GM21619 (cell line): ENCODE data around the gene ELFN1.
"Not testable (repeated sequence)": the region's sequence is repeated elsewhere in the genome, so short reads cannot be mapped to it uniquely, and the experiment has no call there.

ENCODE experiments used
- ATAC-seq: cut with Tn5 transposase; IDR thresholded peaks from one replicate; pipeline ENCODE4 v1.9.1; 2021; ENCODE audit not compliant: unreplicated experiment

The ELFN1 gene

DNA sequence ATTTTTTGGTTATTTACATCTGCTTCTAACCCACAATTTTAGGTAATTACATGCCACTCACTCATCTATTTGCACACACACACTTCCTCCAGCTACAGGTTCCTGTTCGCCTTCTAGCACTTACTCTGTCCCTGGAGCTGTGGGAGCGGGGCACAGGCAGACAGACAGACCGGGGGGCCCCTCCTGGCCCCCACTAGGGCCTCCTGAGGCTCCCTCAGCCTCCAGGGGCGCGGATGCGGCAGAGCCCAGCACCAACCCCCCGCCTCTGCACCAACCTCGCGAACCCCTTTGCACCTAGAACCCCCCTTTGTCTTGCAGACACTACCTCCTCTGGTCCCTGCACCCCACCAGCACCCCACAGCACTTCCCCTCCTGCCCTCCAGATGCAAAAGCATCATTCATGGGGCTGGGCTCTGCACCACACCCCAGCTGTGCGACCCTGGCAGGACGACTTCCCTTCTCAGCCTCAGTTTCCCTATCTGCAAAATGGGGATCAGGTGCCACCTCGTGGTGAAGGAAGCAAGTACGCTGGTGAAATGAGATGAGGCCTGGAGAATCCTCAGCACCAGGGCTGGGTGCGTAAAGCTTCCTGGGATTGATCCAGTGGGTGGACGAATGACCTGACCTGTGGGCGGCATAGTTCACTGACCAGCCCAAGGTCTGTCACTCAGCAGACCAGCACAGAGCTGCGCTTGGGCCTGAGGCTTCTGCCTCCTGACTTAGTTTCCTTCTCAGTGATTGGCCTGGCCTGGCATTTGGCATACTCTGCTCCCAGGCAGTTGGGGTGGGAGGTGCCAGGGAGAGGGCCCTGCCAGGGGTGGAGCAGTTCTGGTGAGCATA, 37.9 kb downstream of the ELFN1 start:
- ATAC-seq: no peak

GRCh38 chr7:1708596-1709251, 38.6 kb downstream of the ELFN1 start:
- no peak for ATAC-seq

DNA sequence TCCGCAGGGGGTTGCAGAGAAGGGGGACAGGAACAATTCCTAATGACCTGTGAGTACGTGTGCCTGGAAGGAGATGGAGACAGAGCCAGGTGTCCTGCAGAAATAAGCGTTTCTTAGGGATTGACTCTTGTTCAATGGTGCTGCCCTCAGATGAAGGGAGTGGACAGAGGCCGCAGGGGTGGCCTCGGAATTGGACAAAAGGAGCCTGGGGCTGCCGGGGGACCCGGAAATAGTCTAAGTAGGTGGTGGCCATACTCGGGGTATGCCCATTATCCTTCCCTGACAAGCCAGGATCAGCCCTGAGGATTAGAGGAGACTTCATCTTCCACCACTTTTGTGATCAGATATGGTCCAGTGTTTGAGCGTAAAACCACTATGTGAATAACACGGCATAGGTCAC, 39.2 kb downstream of the ELFN1 start:
- ATAC-seq: no peak

GRCh38 chr7:1709900-1710299, 39.8 kb downstream of the ELFN1 start:
- ATAC-seq: no peak

- ATAC-seq: no peak
These were observed 40.9 kb downstream of the ELFN1 start for GRCh38 chr7:1710936-1711335.

- ATAC-seq: no peak
These were observed 42.9 kb downstream of the ELFN1 start for GRCh38 chr7:1712907-1713501.

DNA sequence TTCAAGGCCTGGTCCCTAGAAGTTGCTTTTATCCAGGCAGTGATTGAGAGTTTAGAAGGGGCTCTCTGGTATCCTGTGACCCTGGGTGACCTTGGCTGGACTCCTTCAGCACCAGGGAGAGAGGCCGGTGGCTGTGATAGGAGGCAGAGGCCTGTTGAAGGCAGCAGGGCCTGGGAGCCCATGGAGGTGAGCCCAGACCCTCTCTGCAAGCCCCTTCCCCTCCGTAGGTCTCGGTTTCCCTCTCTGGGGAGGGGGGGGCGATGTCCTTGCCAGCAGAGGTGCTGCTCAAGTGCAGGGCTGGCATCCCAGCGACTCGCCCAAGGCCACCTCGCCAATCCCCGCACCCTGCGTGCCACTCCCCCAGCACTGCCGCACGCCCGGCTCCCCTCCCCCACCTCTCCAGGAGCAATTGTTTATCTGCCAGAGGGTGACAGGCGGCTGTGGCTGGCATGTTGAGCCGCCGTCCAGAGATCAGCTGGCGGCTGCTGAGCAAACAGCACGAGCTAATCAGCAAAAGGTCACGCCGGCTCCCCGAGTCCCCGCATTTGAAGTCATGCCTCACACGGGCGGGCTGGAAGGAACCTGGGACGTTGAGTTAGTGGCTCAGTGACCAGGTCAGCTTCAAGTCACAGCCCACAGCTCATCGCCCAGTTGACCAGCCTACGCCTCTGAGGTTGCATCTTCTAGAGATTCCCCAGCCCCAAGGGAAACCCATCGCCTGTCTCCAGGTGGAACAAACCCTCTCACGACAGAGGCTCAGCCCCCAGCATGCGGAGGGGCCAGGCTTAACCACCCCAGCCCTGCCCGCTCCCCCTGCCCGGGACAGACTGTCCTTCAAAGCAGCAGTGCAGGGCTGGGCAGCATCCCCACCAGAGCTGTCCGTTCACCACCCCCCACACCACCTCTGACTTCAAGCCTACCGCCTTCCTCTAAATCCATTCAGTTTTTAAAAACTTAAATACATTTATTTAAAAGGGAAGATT, 43.7 kb downstream of the ELFN1 start:
- ATAC-seq: no peak

DNA sequence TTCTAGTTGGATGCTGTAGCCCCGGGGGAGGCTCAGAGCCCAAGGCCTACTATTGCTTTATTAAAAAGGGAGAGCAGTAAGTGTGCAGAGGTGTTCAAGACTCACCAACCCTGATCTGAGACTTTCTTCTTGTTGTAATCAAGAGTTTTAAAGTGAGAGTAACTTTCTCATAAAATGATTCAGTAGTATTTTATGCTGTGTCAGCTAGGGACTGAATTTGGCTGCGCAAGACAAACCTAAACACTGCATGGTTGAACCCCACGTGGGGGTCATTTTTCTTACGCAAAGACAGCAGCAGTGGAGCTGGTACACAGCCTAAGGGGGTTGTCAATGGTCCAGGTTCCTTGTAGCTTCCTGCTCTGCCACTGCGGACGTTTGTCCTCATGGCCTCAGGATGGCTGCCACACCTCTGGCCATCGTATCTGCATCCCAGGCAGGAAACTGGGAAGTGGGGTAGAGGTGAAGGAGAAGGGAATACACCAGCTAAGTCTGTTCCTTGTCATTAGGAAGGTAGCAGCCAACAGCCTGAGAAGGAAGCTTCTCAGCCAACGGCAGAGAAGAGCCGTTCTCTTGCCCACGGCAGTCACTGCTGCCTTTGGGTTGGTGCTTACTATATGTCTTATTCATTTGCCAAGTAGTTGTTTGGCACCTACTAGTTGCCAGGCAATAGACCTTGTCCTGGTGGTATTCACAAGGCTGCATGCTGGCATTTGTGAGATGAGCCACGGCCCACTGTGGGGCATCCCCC, 44.7 kb downstream of the ELFN1 start:
- no peak for ATAC-seq

- ATAC-seq: no peak
These were observed 45.2 kb downstream of the ELFN1 start for GRCh38 chr7:1715331-1715625.

DNA sequence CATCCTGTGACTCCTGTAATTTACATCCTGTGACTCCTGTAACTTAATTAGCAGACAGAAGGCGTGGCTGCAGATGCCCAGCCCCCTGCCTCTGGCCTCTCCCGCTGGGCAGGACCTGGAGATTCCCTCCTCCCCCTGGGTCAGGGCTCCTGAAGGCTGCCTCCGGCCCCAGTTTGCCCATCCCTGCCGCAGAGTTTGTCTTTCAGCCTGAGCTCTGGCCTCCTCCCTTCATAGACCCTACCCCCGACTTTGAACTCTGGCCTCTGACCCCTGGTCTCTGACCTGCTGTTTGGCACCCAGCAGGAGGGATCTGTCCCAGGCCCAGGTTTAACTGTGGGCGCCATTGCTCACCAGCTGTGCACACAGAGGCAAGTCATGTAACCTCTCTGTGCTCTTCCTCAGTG, 45.6 kb downstream of the ELFN1 start:
- no peak for ATAC-seq

- no peak for ATAC-seq
These were observed 46.4 kb downstream of the ELFN1 start for GRCh38 chr7:1716263-1717094.

DNA sequence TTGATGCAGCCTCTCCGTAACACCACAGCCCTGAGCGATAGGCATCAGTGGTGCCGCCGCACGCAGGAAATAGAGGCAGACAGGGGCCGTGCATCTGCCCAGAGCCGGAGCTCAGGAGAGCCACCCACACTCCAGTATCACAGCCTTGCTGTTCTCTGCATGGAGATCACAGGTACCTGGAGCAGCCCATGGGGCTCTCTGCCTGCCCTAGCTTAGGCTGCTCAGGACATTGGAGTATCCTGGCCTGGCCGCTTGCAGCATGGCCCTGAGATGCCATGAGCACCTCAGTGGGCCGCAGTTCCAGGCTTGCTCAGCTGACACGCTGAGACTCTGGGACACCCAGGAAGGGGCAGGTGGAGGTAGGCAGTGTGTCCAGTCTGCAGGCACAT, 47.0 kb downstream of the ELFN1 start:
- no peak for ATAC-seq

- ATAC-seq: no peak
These were observed 48.0 kb downstream of the ELFN1 start for GRCh38 chr7:1717903-1718676.

GRCh38 chr7:1718850-1719249, 48.8 kb downstream of the ELFN1 start:
- not testable (repeated sequence) for ATAC-seq

- ATAC-seq: not testable (repeated sequence)
These were observed 49.2 kb downstream of the ELFN1 start for GRCh38 chr7:1719256-1719655.

GRCh38 chr7:1719913-1720312, 49.8 kb downstream of the ELFN1 start:
- ATAC-seq: no peak

DNA sequence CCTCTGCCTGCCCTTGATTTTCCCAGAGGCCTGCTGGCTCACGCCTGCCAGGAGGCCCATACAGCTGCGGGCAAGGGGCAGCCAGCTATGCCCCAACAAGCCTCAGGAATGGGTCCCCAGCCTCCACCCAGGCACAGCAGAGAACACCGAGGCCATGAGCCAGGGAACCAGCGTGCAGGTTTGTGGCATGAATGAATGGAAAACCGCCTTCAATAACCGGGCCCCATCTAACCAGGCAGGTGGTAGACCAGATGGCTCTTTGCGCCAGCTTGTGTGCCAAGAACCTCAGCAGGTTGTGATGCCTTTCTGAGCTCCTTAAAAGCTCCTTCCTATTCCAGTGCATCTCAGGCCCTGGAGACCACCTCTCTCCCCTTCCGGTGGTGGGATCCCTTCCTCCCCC, 50.2 kb downstream of the ELFN1 start:
- no peak for ATAC-seq

GRCh38 chr7:1721047-1721690, 51.1 kb downstream of the ELFN1 start:
- ATAC-seq: no peak
